ENCODE measurements around the gene ALAS1. TPM values are rescaled to one million over a fixed set of nuclear protein-coding genes. Genes with fewer than 3 reads are reported as not detected.

ALAS1 gene
- total and polyA plus RNA-seq, 2 donors (not counting 3 experiments of a cell fraction or from before 2014, with no cell fraction given) = 45.1 to 72.1 TPM

DNA sequence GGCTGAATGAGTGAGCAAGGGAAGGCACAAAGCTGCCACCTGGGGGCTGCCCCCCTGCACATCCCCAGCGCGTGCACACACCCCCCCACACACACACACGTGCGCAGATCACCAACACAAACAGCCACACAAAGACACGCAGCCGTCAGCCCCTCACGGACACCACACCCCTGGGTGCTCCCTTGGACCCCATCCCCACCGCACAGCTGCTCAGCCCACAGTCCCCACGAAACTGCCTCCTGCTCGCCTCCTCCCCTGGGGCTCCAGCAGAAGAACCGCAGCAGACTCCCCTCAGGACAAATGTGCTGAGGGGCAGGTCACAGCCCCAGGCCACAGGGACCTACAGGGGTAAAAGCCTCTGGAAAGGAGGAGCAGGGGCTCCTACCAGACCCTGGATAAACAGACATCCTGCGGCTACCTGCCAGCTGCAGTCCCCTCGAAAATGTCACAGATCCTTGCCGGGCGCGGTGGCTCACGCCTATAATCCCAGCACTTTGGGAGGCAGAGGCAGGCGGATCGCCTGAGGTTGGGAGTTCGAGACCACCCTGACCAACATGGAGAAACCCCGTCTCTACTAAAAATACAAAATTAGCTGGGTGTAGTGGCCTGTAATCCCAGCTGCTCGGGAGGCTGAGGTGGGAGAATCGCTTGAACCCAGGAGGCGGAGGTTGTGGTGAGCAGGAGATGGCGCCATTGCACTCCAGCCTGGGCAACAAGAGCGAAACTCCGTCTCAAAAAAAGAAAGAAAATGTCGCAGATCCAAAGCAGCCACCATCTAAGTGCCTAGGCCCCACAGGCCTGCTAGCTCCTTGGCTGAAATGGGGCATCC lies 34.5 kb downstream of the ALAS1 start:
- CTCF ChIA-PET = interaction anchor here (0.8 to 5.3 kb wide), 20 partner anchors 8 to 214 kb away, joined by 3 to 91 read pairs (median 7); partner anchors contain the start of genes GLYCTK and WDR82

More for the DNA sequence above, 34.5 kb downstream of the ALAS1 start:
- no TSS peak for BruUV-seq (replicated peaks)
- POLR2A ChIA-PET = no interaction called here
- Histone ChIP-seq H3K27me3 (ENCODE audit: control insufficient read depth in 2 of 2, insufficient read depth in 2 of 2, low read length in 2 of 2) (no peaks in the 10 kb centered on the region), H2AFZ (ENCODE audit: low read depth, low read length) (no peak overlapping the region), H3K9me1 (replicated peaks; ENCODE audit: control insufficient read depth, extremely low read depth, insufficient read depth, low read length) (no peaks in the 10 kb centered on the region), H3K4me2 (ENCODE audit: insufficient read depth, low read length) (no peak overlapping the region), H3K9ac (replicated peaks; ENCODE audit: extremely low read depth, insufficient read depth, low read length) (no peak overlapping the region), H3K36me3 (ENCODE audit: control insufficient read depth in 2 of 2, extremely low read depth in 1 of 2, insufficient read depth in 2 of 2, low read length in 2 of 2) (peaks cover 14 to 27% of the 10 kb centered on the region in 2 experiments), H4K20me1 (replicated peaks; ENCODE audit: control insufficient read depth, extremely low read depth, insufficient read depth, low read length) (no peaks in the 10 kb centered on the region), H3K4me1 (ENCODE audit: control insufficient read depth, extremely low read depth, insufficient read depth, low read length) (peaks cover 4% of the 10 kb centered on the region), H3K27ac (ENCODE audit: insufficient read depth, low read depth, low read length) (no peak overlapping the region), H3K79me2 (ENCODE audit: control insufficient read depth, insufficient read depth, low read length) (peaks cover 26% of the 10 kb centered on the region), H3K9me3 (replicated peaks; ENCODE audit: control insufficient read depth, insufficient read depth, low read length) (no peaks in the 10 kb centered on the region), H3K4me3 (replicated peaks in 1 of 3; ENCODE audit: insufficient read depth in 1 of 3, low read depth in 1 of 3, low read length in 3 of 3) (no peak overlapping the region)
- TF ChIP-seq POLR2AphosphoS5 (IDR thresholded peaks at IDR 0.05; ENCODE audit: insufficient read depth, low read depth, low read length) (no peak), CTCF (IDR thresholded peaks at IDR 0.05; ENCODE audit: extremely low read depth in 1 of 2, insufficient read depth in 1 of 2, low read depth in 1 of 2, low read length in 2 of 2) (peak in 1 of 2 donors; percentile 12)
- FAIRE-seq (no peak), DNase-seq (ENCODE audit: low read depth, low spot score) (no peak)
- dilution Hi-C loops (cut with MboI; ENCODE audit: extremely low pct_ligation_motif_present, low sequenced_read_pairs) (no loop called here), intact Hi-C loops (cut with micrococcal nuclease) (no loop called here)
